Kidney tubule cell (primary cell): ENCODE measurements around the gene UVSSA.
"Not testable (repeated sequence)": the region's sequence is repeated elsewhere in the genome, so short reads cannot be mapped to it uniquely, and the experiment has no call there.

ENCODE experiments used
- DNase-seq: peaks from one replicate; pipeline ENCODE4 v3.0.0-alpha.2; 2018; ENCODE audit warnings: low spot score

Gene UVSSA

DNA sequence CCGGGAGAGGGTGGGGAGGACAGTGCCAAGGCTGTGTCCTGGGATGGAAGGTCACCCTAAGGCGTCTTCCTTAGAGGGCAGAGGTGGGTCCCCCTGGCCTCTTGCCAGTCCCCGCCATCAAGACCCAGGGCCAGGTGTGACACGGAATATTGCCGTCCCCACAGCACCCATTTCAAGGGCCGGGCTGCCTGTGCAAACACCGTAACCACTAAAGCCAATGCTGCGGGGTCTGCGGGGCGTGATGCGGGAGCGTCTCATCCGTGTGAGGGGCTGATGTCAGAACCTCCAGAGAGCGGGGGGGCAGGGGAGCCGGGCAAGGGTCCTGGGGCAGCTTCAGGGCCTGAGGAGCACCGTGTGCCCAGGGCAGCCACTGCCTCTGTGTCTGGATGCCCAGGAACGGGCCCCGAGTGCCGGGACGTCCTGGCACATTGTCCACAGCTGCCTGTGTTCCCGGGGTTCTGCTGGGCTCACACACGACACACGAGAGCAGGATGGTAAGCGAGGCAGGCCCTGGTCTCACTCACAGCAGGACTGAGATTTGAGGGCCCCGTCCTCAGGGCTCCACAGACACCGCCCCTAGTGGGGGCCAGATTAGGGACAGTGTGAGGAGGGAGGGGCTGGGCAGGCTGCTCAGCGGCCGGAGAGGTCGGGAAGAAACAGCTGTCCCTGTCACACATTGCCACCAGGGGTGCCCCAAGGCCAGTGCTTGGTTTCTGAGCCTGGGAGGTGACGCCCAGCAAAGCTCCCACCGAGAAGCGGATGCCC, 30.0 kb downstream of the UVSSA start:
- no peak for DNase-seq

GRCh38 chr4:1377606-1378261, 30.7 kb downstream of the UVSSA start:
- DNase-seq, result no peak

DNA sequence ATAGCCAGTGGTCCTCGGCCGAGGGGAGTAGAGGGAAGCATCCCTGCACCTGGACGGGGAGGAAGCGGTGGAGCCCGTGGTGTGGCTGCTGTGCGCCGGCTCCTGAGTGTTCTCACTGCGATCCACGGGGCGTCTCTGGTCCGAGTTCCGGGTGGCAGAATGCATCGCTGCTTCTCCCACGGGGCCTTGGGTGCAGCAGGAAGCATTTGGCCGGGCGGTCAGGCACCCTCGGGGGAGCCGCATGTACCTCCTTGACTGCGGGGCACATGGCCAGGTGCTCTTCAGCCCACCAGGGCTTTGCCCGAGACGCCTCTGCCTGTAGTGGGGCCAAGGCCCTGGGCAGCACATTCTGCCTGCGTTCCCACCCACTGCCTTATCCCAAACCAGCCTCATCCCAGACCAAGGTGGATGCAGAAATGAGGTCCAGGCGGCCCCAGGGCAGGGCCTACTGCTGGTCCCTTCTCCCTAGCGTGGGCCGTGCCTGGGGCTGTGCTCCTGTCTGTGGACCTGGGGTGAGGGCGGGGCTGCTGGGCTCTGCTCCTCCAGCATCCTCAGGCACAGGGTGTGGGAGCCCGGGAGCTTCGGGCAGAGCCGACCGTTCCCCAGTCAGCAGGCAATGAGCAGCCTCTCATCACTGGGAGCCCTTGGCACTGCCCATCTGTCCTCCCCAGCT, 31.7 kb downstream of the UVSSA start:
- DNase-seq, result no peak

DNA sequence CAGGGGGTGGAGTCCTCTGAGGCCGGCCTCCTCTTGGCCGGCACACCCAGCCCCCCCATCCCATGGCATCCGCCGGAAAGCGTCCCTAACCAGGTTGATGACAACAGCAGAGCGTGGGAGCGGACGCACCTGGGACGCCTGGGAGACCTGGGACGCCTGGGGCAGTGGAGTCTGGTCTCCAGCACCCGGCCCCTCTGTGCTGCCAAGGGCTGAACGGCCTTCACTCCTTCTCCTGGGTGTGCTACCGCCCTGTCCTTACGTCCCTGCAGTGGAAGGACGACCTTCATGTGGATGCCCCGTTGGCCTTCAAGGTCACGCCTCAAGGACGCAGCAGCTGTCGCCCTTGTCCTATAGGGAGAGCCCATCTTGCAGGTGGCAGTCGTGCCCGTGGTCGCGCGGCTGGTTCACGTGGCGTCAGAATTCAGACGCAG, 32.4 kb downstream of the UVSSA start:
- no peak for DNase-seq

- DNase-seq, result no peak
Observed at GRCh38 chr4:1379801-1380331, 32.9 kb downstream of the UVSSA start.

- DNase-seq, result no peak
Observed at GRCh38 chr4:1380368-1381151, 33.6 kb downstream of the UVSSA start.

DNA sequence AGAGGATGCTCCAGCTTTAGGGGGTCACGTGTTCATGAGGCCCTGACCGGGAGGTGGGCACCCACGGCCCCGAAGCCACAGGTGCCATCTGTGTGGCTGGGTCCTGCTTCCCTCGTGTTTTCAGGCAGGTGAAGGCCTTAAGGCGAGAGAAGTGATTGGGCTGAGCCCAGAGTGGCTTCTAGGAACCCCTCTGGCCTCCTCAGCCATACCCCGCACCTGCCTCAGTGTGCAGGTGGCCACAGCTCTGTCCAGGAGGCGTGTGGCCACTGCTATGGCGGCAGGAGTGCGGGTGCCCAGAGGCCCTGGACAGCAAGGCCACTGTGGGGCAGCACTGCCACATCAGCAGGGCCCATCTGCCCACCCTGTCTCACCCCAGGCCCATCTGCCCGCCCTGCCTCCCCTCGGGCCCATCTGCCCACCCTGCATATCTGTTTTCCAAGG, 34.2 kb downstream of the UVSSA start:
- DNase-seq, result no peak

DNA sequence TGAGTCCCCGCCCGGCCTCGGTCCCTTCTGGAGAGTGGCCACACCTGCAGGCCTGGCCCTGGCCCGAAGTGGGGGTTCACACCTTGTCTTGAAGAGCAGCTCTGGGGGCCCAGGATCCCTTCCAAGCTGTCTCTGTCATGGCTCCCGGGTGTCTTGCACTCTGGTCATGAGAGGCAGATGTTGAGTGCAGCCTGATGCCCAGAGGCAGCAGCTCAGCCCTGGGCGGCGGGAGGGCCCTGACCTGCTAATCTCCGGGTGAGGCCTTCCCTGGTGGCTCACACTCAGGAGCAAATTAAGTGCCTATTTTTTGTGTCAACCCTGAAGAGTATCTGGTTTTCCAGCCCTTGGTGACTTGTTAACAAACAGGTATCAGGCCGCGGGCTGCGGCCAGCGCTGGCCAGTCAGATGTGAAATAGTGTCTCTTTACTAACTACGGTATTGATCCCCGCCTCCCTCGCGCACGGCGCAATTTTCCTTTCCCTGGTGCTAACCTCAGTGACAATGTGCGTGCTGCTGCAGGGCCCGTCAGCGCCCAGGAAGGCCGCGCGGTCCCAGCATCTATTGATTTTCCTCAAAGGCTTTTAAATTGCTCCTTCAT, 35.0 kb downstream of the UVSSA start:
- DNase-seq, result no peak

DNA sequence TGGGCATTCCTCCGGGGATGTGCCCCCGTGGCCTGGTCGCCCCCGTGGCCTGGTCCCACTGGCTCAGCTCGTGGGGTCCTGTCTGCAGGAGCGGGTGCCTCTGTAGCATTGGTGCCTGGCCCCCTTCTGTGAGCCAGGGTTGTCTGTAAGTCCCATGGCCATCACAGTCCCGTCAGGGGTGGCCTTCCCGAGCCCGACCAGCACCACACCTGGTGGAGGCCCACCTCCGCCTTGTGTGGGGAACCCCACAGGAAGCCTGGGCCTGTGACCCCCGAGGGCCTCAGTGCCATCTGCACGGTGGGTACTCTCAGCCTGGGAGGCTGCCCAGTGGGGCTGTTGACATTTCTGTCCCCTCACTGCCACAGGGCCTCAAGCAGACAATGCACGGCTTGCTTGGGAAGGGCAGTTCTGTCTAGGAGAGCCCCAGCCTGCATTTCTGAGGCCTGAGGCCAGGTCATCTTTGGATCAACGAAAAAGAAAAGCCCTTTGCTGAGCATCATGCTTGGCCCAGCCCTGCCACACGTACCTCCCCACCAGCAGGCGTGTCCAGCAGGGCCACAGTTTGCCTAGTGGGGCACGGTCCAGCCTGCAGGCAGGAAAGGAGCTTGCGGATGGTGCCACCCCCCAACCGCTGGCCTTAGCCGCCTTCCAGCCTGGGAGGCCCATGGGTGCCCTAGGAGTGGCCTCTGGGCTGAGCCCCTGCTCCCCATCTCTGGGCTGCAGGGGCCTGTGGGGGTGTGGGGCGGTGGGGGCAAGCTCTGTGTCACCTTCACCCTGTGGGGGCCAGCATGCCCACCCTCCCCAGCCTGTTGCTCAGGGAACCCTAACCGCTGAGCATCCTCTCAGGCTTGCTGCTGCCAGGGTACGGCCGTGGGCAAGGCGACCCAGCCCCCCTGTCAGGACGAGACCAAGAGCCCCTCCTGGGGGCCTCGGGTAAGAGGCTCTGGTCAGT, 36.0 kb downstream of the UVSSA start:
- no peak for DNase-seq

- no peak for DNase-seq
Observed at GRCh38 chr4:1383728-1384591, 37.0 kb downstream of the UVSSA start.

DNA sequence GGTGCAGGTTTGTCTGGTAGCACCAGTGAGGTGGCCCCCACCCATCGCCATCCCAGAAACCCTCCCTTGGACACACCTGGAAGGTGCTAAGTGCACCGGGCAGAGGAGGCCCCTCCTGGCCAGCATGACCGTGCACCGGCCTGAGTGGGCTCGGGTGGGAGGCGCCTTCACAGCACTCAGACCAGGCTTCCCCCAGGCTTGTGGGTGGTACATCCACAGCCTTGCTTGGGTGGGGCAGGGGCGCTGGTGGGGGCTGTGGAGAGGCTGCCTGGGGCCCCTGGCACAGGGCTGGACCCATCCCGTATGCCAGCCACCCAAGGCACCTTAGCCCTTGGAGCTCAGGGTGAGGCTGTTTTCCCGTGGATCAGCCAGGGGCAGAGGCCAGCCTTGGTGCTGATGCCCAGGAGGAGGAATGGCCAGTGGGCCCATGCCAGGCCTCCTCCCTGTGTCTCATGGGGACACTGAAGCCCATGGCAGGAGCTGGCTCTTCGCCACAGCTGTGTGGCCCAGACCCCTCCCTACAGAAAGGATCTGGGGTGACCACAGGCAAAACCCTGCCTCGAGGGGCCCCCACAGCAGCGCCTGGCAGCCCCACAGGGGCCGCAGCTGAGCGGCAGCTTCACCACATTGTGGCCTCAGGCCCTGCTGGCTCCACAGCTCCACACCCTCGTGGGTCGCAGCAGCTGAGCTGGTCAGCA, 37.8 kb downstream of the UVSSA start:
- no peak for DNase-seq

- no peak for DNase-seq
Observed at GRCh38 chr4:1385373-1386340, 38.6 kb downstream of the UVSSA start.

DNA sequence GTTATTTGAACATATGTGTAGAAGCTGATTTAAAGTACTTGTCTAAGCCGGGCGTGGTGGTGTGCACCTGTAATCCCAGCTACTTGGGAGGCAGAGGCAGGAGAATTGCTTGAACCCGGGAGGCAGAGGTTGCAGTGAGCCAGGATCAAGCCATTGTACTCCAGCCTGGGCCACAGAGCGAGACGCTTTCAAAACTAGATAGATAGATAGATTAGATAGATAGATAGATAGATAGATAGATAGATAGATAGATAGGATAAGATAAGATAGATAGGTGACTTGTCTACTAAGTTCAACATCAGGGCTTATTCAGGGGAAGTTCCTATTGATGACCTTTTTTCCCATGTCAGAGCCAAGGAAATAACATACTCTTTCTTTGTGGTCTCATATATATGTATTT, 46.4 kb downstream of the UVSSA start:
- not testable (repeated sequence) for DNase-seq

GRCh38 chr4:1393866-1394265, 46.9 kb downstream of the UVSSA start:
- DNase-seq, result no peak

DNA sequence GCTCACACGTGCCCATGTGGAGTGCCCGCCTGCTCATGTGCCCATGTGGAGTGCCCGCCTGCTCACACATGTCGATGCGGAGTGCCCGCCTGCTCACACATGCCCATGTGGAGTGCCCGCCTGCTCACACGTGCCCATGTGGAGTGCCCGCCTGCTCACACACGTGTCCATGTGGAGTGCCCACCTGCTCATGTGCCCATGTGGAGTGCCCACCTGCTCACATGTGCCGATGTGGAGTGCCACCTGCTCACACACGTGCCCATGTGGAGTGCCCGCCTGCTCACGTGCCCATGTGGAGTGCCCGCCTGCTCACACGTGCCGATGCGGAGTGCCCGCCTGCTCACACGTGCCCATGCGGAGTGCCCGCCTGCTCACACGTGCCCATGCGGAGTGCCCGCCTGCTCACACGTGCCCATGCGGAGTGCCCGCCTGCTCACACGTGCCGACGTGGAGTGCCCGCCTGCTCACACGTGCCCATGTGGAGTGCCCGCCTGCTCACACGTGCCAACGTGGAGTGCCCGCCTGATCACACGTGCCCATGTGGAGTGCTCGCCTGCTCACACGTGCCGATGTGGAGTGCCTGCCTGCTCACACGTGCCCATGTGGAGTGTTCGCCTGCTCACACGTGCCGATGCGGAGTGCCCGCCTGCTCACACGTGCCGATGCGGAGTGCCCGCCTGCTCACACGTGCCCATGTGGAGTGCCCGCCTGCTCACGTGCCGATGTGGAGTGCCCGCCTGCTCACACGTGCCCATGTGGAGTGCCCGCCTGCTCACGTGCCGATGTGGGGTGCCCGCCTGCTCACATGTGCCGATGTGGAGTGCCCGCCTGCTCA, 47.8 kb downstream of the UVSSA start:
- not testable (repeated sequence) for DNase-seq

DNA sequence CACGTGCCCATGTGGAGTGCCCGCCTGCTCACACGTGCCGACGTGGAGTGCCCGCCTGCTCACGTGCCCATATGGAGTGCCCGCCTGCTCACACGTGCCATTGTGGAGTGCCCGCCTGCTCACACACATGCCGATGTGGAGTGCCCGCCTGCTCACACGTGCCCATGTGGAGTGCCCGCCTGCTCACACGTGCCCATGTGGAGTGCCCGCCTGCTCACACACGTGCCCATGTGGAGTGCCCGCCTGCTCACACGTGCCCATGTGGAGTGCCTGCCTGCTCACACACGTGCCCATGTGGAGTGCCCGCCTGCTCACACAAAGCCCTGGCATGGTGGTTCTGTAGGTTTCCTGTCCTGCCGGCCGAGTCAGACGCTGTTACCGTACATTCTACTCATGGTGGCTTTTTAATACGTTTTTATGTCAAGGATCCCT, 48.4 kb downstream of the UVSSA start:
- not testable (repeated sequence) for DNase-seq
